K562 (cell line): ENCODE results near the gene HOXC10.

Experiments used
- ARHGAP35 ChIP-seq: fragments of 450-650 bp; IDR thresholded peaks from 2 replicates; pipeline ENCODE4 v1.6.1; 2018; ENCODE audit not compliant: partially characterized antibody
- CBX8 ChIP-seq: fragments of 200-600 bp; sonication (generic); IDR thresholded peaks from 2 replicates; pipeline ENCODE4 v1.6.1; 2012; ENCODE audit warnings: borderline replicate concordance, mixed run types, low read depth, mild to moderate bottlenecking, moderate library complexity, mixed read lengths, low read length, control low read depth, inconsistent platforms; ENCODE audit not compliant: poor library complexity, severe bottlenecking; ENCODE audit errors: extremely low read depth
- POLR2A ChIP-seq: fragments of 450-650 bp; conservative IDR thresholded peaks from 2 replicates; pipeline ENCODE4 v1.6.1; 2016
- RNF2 ChIP-seq: sonication (generic); IDR thresholded peaks from 2 replicates; pipeline ENCODE4 v1.6.1; 2016
- SPI1 ChIP-seq: IDR thresholded peaks from 2 replicates; pipeline ENCODE4 v1.6.1; 2011; ENCODE audit warnings: low read depth, low read length, control low read depth, borderline replicate concordance

DNA sequence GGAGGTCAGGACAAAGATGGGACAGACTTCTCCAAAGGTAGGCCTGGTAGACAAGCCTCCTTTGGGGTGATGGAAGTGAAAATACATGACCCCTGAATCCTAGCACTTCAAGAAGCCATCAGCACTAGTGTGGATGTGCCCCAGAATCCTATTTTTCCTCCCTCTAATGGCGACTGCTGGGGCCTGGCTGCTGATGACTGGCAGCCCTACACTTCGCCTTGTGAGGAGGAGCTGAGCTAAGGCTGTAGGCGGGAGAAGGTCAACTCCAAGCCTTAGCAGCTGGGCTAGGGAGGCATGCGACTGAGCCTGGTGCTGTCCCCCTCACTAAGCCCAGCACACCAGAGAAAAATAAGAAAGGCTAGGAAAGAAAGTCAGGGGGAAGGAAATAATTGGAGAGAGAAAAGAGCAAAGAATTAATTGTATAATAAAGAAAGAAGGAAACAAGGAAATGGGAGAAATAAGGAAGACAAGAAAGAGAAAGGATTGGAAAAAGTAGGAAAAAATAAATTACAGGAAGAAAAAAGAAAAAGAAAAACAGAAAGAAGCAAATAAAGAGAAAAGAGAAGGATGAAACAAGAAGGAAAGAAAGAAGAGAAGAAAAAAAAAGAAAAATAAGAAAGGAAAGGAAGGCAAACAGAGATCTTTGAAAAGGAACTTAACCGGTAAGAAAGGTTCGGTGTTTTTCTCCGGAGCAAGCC, 4.7 kb upstream of the HOXC10 start:
- TF ChIP-seq RNF2 (no peak), POLR2A (no peak), CBX8 (no peak), ARHGAP35 (no peak), SPI1 (no peak)
